ENCODE data around the gene NTM.

GRCh38 chr11:132158091-132158490, 787.7 kb downstream of the NTM start:
- TF ChIP-seq CTCF (IDR thresholded peaks at IDR 0.05): no peak
- TF ChIP-seq POLR2A (IDR thresholded peaks at IDR 0.05): no peak

Data from uterus (tissue), 2 donors.